COR-L47 (cell line): Measurements from ENCODE around the gene ISG15.
"Not testable (repeated sequence)": the region's sequence is repeated elsewhere in the genome, so short reads cannot be mapped to it uniquely, and the experiment has no call there.

Experiments used
- DNase-seq: peaks from one replicate; lab custom pipeline; 2025; lab: John Stamatoyannopoulos, UW

ISG15 gene

DNA sequence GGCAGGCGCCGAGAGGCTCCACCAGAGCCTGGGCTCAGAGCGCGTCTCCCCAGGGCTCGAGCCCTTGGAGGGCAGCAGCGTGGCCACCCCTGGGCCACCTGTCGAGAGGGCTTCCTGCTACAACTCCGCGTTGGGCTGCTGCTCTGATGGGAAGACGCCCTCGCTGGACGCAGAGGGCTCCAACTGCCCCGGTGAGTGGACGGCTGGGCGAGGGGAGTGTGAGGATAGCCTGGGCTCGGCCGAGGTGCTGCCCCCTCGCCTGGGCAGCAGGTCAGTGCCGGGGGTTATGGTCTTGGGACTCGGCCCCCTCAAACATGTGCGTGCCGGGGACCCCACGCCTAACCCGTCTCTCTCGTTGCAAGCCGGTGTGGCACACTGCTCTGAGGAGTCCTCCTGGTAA is 33.5 kb downstream of the ISG15 start:
- no peak for DNase-seq

DNA sequence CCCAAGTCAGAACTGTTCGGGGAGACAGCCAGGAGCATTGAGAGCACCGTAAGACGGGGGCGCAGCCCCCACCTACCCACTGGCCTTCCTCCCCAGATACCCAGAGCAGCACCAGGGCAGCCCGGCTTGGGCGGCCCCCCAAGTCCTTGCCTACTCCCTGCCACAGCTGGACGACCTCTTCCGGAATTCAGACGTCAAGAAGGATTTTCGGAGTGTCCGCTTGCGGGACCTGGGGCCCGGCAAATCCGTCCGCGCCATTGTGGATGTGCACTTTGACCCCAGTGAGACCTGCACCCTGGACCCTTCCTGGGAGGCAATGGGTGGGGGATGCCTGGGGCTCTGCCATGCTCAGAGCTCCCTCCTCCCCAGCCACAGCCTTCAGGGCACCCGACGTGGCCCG is 34.1 kb downstream of the ISG15 start:
- DNase-seq, result no peak

DNA sequence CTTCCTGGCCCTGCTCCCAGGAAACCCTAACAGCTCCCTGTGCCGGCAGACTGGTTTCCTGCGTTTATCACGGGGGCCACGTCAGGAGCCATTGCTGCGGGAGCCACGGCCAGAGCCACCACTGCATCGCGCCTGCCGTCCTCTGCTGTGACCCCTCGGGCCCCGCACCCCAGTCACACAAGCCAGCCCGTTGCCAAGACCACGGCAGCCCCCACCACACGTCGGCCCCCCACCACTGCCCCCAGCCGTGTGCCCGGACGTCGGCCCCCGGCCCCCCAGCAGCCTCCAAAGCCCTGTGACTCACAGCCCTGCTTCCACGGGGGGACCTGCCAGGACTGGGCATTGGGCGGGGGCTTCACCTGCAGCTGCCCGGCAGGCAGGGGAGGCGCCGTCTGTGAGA is 34.7 kb downstream of the ISG15 start:
- DNase-seq, result no peak

- DNase-seq, result peak; percentile 59
Observed at GRCh38 chr1:1048765-1049164, 35.5 kb downstream of the ISG15 start.

DNA sequence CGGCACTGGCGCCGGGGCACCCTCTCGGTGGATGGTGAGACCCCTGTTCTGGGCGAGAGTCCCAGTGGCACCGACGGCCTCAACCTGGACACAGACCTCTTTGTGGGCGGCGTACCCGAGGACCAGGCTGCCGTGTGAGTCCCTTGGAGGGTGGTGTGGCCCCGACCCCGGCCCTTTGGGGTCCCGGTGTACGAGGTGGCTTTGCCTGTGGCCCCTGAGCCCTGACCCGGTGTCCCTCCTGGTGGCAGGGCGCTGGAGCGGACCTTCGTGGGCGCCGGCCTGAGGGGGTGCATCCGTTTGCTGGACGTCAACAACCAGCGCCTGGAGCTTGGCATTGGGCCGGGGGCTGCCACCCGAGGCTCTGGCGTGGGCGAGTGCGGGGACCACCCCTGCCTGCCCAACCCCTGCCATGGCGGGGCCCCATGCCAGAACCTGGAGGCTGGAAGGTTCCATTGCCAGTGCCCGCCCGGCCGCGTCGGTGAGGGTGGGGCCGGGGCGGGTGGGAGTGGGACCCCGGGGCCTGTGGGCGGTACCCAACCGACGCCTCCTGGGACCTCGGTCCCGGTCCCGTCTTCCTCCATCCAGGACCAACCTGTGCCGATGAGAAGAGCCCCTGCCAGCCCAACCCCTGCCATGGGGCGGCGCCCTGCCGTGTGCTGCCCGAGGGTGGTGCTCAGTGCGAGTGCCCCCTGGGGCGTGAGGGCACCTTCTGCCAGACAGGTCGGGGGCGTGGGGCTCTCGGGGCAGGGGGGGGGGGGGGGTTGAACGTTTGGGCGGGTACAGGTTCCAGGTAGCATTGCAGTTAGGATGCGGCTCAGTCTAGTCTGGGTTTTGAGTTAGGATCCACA is 36.2 kb downstream of the ISG15 start:
- no peak for DNase-seq

DNA sequence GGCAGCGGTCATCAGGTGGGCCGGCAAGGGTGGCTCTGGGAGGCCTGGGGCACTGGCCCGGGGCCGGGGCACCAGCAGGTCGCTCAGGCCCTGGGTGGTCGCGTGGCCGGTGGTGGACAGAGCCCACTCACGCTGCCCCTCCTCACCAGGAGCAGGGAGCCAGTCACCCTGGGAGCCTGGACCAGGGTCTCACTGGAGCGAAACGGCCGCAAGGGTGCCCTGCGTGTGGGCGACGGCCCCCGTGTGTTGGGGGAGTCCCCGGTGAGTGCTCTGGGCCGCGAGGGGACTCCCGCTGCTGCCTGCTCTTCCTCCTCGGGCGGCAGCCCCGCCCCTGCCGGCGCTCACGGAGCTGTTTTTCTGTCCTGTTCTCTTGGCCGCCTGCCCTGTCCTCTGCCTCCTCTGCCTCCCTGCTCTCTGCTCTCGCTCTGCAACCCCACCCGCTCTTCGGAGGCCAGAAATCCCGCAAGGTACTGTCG is 37.3 kb downstream of the ISG15 start:
- DNase-seq, result peak; percentile 57

GRCh38 chr1:1051127-1051810 is 38.0 kb downstream of the ISG15 start:
- DNase-seq, result peak; percentile 67

- DNase-seq, result no peak
Observed at GRCh38 chr1:1052003-1052840, 38.9 kb downstream of the ISG15 start.

GRCh38 chr1:1053022-1053421 is 39.7 kb downstream of the ISG15 start:
- DNase-seq, result no peak

- no peak for DNase-seq
Observed at GRCh38 chr1:1053682-1054081, 40.4 kb downstream of the ISG15 start.

- DNase-seq, result no peak
Observed at GRCh38 chr1:1054099-1054700, 40.9 kb downstream of the ISG15 start.

GRCh38 chr1:1054971-1055370 is 41.7 kb downstream of the ISG15 start:
- DNase-seq, result no peak

DNA sequence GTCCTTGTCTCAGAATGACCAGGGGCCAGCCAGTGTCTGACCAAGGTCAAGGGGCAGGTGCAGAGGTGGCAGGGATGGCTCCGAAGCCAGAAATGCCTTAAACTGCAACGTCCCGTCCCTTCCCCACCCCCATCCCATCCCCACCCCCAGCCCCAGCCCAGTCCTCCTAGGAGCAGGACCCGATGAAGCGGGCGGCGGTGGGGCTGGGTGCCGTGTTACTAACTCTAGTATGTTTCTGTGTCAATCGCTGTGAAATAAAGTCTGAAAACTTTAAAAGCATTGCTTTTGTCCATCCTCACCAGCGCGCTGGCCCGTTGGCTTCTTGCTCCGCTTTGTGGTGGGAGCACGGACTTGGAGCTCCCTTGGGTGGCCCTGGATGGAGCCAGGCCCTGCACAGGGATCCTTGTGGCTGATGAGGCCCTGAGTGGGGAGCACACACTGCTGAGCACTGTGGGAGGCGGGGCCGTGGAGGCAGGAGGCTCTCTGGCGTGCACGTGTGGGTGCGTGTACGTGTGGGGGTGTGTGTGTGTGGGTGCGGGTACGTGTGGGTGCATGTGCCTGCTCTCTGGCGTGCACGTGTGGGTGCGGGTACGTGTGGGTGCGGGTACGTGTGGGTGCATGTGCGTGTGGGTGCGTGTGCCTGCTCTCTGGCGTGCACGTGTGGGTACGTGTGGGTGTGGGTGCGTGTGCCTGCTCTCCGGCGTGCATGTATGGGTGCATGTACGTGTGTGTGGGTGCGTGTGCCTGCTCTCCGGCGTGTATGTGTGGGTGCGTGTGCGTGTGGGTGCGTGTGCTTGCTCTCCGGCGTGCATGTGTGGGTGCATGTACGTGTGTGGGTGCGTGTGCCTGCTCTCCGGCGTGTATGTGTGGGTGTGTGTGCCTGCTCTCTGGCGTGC is 42.8 kb downstream of the ISG15 start:
- DNase-seq, result no peak

DNA sequence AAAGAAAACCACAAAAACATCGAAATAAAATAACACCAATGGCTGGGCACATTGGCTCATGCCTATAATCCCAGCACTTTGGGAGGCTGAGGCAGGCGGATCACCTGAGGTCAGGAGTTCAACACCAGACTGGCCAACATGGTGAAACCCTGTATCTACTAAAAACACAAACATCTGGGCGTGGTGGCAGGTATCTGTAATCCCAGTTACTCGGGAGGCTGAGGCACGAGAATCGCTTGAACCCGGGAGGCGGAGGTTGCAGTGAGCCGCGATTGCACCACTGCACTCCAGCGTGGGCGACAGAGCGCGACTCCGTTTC is 44.4 kb downstream of the ISG15 start:
- not testable (repeated sequence) for DNase-seq

DNA sequence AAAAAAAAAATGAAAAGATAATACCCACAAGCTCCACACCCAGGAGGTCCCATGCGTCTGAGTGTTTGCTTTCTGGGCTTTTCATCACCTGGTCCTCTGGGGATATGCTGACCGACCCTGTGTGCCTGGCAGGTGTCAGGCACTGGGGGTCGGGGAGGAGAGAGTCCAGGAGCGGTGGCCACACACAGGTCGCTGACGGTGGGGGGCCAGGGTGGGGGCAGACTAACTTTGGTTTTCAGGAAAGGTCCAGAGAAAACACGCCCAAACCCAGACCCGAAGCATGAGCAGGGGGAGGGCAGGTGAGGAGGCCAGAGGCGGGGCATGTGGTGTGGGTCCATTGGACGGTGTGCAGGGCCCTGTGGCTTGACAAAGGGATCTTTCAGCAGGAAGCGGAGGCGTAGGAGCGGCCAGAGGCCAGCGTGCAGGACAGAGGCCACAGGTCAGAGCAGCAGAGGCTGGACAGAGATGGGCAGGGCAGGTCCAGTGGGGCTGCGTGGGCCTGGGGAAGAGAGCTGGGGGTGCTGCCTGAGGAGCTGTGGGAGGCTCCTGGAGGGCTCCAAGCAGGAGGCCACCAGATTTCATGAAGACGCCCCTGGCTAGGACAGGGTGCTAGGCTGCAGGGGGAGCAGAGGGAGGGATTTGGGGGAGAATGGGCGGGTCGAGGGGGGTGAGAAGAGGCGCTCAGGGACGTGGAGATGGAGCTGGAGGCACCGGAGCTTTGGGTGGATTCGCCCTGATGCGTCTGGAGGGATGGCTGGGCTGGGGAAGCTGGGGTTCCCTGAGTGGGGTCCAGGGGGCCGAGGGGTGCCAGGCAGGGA is 45.0 kb downstream of the ISG15 start:
- no peak for DNase-seq

GRCh38 chr1:1058921-1059493 is 45.7 kb downstream of the ISG15 start:
- no peak for DNase-seq

- peak; percentile 85 for DNase-seq
Observed at GRCh38 chr1:1059494-1060280, 46.4 kb downstream of the ISG15 start.

DNA sequence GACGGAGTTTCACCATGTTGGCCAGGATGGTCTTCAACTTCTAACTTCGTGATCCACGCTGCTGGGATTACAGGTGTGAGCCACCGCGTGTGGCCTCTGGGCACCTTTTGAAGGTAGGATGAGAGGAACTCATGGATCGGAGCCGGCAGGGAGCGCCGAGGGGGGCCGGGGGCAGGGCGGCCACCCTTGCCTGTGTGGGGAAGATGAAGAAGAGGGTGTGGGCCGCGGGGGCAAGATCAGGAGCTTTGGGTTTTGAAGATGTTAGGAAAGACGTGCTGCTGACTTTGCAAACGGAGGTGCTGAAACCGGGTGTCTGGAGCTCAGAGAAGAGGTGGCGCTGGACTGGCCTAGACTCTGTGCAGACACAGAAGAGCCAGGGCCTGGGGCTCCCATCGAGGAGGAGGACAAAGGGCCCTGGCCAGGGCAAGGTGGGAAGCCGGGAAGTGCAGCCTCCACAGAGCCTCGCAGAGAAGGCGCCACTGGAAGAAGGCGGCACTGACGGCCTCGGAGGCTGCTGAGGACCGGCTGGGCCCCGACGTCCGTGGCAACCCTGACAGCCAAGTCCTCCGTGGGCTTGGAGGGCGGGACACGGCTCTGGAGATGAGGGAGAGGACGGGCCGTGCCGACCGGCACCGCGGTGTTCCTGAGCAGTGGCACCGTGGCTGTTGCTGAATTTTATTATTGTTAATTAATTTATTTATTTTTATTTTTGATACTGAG is 47.1 kb downstream of the ISG15 start:
- no peak for DNase-seq
